Thyroid gland (tissue), 4 donors: ENCODE measurements around the gene OGFRL1.

Experiments used
- POLR2A ChIP-seq, 2 donors: fragments of 450-650 bp; IDR thresholded peaks; one replicate each; pipeline ENCODE4 v1.6.1; 2017; ENCODE audit warnings: antibody characterized with exemption in 2 of 2, mild to moderate bottlenecking in 2 of 2, moderate library complexity in 1 of 2
- TF ChIP-seq, protein P1 (sequence below), 6 experiments: fragments of 200-600 bp in 3 of 6; fragments of 450-650 bp in 3 of 6; sonication (generic) in 3 of 6; IDR thresholded peaks; one replicate each; pipeline ENCODE4 v1.5.1; 2016 to 2019; ENCODE audit warnings: antibody characterized with exemption in 6 of 6, mild to moderate bottlenecking in 2 of 6, inconsistent platforms in 1 of 6, moderate library complexity in 1 of 6

DNA sequence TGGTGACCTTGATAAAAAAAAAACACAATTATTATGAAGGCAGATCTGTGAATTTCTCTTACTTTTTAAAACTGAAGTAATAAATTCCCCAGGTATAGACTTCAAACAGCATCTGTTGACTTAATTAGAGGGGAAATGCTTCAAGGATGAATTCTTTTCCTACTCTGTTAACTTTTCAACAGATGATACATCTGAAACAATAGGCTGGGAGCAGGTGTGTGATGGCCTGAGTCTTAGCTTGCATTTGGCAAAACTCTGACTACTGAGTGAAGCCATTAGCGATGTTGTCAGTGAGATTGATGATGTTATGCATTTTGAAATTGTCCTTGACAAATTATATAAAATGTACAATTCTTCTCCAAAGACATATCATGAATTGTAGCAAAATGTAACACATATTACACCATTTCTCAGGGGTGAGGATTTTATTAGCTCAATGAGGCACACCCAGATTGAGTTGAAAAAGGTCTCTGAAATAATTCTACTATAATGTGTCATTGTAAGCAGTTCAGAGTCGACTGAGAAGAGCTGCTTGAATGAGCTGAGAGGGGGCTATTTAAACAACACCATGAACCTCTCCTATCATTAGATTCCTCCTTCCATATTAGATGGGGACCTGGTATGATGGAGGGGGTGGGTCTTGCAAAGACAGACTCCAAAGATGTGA is 39.6 kb upstream of the OGFRL1 start:
- TF ChIP-seq POLR2A (IDR thresholded peaks at IDR 0.05): no peak
- TF ChIP-seq, protein P1, sequence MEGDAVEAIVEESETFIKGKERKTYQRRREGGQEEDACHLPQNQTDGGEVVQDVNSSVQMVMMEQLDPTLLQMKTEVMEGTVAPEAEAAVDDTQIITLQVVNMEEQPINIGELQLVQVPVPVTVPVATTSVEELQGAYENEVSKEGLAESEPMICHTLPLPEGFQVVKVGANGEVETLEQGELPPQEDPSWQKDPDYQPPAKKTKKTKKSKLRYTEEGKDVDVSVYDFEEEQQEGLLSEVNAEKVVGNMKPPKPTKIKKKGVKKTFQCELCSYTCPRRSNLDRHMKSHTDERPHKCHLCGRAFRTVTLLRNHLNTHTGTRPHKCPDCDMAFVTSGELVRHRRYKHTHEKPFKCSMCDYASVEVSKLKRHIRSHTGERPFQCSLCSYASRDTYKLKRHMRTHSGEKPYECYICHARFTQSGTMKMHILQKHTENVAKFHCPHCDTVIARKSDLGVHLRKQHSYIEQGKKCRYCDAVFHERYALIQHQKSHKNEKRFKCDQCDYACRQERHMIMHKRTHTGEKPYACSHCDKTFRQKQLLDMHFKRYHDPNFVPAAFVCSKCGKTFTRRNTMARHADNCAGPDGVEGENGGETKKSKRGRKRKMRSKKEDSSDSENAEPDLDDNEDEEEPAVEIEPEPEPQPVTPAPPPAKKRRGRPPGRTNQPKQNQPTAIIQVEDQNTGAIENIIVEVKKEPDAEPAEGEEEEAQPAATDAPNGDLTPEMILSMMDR (IDR thresholded peaks at IDR 0.05): no peak
